Measurements from ENCODE around the gene KCNQ2. TPM values are rescaled to one million over a fixed set of nuclear protein-coding genes. Genes with fewer than 3 reads are reported as not detected.

The KCNQ2 gene
- total RNA-seq, 1 experiment from 2014 or later = 86.5 TPM

- Histone ChIP-seq H3K9ac (ENCODE audit: low read length) (no peak overlapping the region), H3K9me3 (ENCODE audit: control insufficient read depth in 1 of 2, insufficient read depth in 1 of 2, low read depth in 1 of 2, low read length in 2 of 2) (peaks cover 14 to 35% of the 10 kb centered on the region in 2 experiments; a peak in 2 of 4 replicates), H4K20me1 (ENCODE audit: insufficient read depth) (no peaks in the 10 kb centered on the region), H3K4me1 (ENCODE audit: control insufficient read depth in 1 of 2, insufficient read depth in 2 of 2, low read length in 2 of 2) (no peaks in the 10 kb centered on the region), H2AFZ (ENCODE audit: low read depth, low read length, poor library complexity, severe bottlenecking) (no peak overlapping the region), H3K4me2 (ENCODE audit: low read length) (no peak overlapping the region), H3K27ac (ENCODE audit: low read depth, low read length) (no peak overlapping the region), H3K9me2 (ENCODE audit: insufficient read depth) (no peaks in the 10 kb centered on the region), H3K36me3 (ENCODE audit: control insufficient read depth in 1 of 2, insufficient read depth in 2 of 2, low read length in 2 of 2) (no peaks in the 10 kb centered on the region), H3K79me2 (ENCODE audit: insufficient read depth, low read length) (no peaks in the 10 kb centered on the region), H3K27me3 (ENCODE audit: insufficient read depth, low read length) (no peaks in the 10 kb centered on the region), H3K4me3 (replicated peaks in 1 of 2; ENCODE audit: low read depth in 1 of 2, low read length in 2 of 2) (no peak overlapping the region)
- ChIA-PET CTCF (no interaction called here), POLR2A (no interaction called here), RAD21 (ENCODE audit: low non-redundant PET in 1 of 2, low total read pairs in 2 of 2, uncharacterized antibody in 2 of 2, unreplicated experiment in 2 of 2) (no interaction called here)
- no peak for ATAC-seq
- DNase-seq (ENCODE audit: low read depth, low spot score) = no peak
- BruUV-seq (replicated peaks) = no TSS peak
- TF ChIP-seq CEBPB (IDR thresholded peaks at IDR 0.05; ENCODE audit: low read depth) (no peak), POLR2AphosphoS5 (IDR thresholded peaks at IDR 0.05; ENCODE audit: low read depth, low read length) (no peak), REST (IDR thresholded peaks at IDR 0.05; ENCODE audit: low read depth) (no peak), EZH2phosphoT487 (IDR thresholded peaks at IDR 0.05; ENCODE audit: borderline replicate concordance) (no peak), FOSL1 (IDR thresholded peaks at IDR 0.05; ENCODE audit: low read depth) (no peak), ZFX (IDR thresholded peaks at IDR 0.05) (no peak), CTCF (IDR thresholded peaks at IDR 0.05 in 2 of 3, conservative IDR thresholded peaks at IDR 0.05 in 1 of 3; ENCODE audit: borderline replicate concordance in 1 of 3, insufficient read depth in 1 of 3, low read depth in 2 of 3, low read length in 2 of 3) (no peak), TCF7L2 (IDR thresholded peaks at IDR 0.05; ENCODE audit: borderline replicate concordance, extremely low read depth, insufficient read depth, insufficient read length) (no peak), ELF1 (IDR thresholded peaks at IDR 0.05; ENCODE audit: borderline replicate concordance, low read depth) (no peak), ZNF274 (IDR thresholded peaks at IDR 0.05; ENCODE audit: low read depth, low read length) (no peak), EGR1 (IDR thresholded peaks at IDR 0.05; ENCODE audit: low read depth) (no peak)
- intact Hi-C loops (cut with micrococcal nuclease) = no loop called here
Measured at GRCh38 chr20:63387393-63387792, 85.1 kb downstream of the KCNQ2 start.

All from HCT116 (cell line).